Gastroesophageal sphincter (tissue), 3 donors: ENCODE measurements around the gene AGBL1.

ENCODE experiments used
- CTCF ChIP-seq, 4 experiments: fragments of 200-600 bp in 2 of 4; fragments of 450-650 bp in 2 of 4; sonication (generic) in 1 of 4; IDR thresholded peaks; one replicate each; pipeline ENCODE4 v1.5.1; 2017 to 2019; ENCODE audit warnings: antibody characterized with exemption in 4 of 4, mild to moderate bottlenecking in 2 of 4, moderate library complexity in 2 of 4
- POLR2A ChIP-seq, 2 donors: fragments of 450-650 bp; IDR thresholded peaks; one replicate each; pipeline ENCODE4 v1.6.1; 2017; ENCODE audit warnings: antibody characterized with exemption in 2 of 2, mild to moderate bottlenecking in 2 of 2, moderate library complexity in 1 of 2
- POLR2AphosphoS5 ChIP-seq: sonication (generic); formaldehyde crosslinking; IDR thresholded peaks from one replicate; pipeline ENCODE4 v1.6.1; 2017; ENCODE audit warnings: antibody characterized with exemption

GRCh38 chr15:86879250-86880229 lies 799.9 kb downstream of the AGBL1 start:
- TF ChIP-seq POLR2A (IDR thresholded peaks at IDR 0.05) (no peak), CTCF (IDR thresholded peaks at IDR 0.05) (no peak), POLR2AphosphoS5 (no peak)
